Measurements from ENCODE around the gene CCR9.

CCR9 gene

DNA sequence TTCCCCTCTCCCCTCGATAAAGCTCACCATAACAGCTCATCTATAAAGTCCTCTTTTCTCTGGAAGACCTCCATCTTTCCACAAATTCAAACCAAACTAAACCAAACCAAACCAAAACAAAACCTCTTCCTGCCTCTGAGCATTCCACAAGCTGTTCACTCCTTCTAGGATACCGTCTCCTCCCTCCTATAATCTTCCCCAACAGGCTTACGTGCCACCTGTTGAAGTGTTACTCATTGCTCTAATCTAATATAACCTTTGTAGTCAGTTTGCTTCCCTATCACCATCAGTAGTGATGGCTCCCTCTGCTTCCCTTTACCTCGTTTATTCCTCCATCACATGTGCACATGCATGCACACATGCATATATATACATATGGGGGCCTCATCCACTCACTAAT, 12.7 kb upstream of the CCR9 start:
- no peak for DNase-seq

DNA sequence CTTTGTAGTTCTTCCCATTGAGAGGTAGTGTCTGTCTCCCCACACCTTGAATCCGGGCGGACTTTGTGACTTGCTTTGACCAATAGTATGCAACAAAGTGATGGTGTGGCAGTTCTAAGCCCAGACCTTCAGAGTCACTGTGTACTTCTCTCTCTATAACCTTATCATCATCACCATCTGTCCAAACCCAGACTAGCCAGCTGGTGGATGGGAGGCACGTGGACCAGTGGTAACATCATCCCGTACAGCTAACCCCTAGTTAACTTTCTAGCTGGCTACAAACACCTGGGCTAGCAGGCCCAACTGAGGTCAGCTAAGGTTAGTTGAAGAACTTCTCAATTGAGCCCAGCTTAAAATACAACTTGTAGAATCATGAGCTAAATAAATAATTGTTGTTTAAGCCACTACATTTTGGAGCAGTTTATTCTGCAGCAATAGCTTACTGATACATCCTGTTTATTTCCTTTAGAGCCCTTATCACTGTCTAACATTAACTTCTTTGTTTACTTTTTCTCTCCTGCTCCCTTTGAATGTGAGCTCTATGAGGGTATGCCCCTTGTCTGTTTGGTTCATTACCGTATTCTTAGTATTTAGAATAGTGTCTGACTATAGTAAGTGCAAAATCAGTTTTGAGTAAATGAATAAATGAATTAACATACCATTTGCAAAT, 11.5 kb upstream of the CCR9 start:
- DNase-seq = no peak

DNA sequence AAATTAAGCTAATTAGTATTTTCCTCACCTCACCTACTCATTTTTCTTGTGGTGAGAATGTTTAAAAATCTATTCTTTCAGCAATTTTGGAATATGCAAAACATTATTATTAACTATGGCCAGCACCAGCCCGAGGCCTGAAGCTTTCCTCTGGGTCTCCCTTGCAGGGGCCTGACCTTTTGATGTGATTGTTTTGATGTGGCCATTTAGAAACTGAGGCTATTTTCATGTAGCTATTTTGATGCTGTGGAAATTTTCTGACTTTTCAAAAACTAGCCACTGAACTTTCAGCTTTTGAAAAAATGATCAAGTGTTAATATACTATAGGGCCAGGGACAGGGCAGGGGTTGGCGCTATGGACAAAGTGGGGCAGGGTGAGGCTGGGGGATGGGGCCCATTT, 8.2 kb upstream of the CCR9 start:
- no peak for DNase-seq

DNA sequence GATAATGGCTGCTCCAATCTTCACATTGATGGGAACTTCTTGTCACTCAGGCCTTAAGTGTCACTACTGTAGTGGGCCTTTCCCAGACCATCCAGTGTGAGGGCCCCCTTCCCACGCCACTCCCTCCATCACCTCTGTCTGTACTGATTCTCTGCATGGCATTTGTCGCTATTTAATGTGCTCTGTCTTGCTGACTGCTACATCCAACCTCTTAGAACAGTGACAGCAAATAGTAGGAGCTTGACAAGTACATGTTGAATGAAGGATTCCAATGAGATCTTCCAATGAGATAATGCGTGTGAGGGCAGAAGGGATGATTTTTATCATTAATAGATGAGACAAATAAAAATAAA, 5.6 kb upstream of the CCR9 start:
- DNase-seq = no peak

DNA sequence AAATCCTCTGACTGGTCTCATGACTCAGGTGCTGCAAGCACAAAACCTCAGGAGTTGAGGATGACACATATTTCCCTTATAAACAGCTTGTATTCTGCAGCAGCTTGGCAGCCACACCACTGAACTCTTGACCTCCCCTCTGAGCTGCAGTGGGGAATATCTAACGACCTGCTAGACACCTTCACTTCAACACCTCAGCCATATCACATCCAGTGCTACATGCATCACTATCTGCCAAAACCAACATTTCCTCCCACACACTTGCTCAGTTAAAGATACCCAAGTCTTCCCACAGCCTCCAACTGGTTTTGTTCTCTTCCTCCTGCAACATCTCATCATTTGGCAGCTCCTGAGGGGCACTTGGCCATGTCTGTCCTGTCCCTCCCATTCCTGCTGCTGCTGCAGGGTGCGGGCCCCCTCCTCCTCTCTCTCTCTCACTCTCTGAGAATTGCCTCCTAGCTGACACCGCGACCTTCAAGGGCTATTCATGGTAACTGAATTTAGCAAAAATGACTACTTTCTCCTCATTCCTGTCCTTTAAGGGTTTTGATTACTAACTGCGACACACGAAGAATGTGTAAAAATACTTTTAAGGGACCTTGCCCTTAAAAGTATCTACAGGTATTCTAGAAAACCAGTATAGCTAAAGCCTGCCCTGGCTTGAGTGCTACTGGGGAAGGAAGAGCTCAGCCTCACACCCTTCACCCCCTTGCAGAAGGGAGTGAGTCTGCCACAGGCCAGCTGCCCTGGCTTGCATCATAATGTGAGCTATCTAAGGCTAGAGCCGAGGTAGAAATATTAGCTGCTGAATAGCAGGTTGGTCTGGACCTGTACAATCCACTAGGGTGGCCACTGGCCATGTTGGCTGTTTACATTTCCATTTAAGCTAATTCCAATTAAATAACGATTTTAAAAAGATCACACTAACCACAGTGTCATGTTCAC, 5.0 kb upstream of the CCR9 start:
- no peak for DNase-seq

DNA sequence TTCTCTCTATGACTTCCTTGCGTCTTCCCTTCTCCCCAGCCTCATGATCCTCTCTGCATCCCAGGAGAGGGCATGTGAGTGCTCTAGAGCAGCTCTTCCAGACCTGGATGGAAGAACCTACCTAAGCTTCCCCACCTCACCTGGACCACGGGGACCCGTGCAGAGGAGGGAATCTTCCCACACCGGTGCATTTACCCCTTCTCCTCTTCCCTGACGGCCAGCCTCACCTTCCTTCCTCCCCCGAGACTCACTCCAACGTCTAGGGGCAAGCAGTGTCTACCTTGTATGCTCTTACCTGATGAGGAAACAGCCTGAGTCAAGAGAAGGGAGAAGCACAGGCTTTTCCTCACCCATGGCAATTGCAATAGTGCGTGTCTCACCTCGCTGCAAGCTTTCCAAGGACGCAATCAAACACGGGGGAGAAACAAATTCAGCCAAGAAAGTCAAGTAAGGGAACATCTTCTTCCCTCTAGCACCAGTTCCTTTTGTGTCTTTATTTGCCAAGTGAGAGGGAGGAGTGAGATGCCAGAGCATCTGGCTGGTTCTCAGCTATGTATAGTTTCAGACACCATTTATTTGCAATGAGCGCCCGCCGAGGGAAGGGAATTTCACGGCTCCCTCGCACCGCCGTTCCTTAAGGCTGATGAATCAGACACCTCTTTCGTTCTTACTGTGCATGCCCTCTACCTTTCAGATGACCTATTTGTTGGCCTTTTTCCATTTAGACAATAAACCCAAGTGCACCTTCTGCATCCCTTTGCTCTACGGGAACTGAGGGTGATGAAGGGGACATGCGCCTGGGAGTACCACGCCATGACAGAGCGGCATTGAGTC, 1.8 kb upstream of the CCR9 start:
- no peak for DNase-seq

DNA sequence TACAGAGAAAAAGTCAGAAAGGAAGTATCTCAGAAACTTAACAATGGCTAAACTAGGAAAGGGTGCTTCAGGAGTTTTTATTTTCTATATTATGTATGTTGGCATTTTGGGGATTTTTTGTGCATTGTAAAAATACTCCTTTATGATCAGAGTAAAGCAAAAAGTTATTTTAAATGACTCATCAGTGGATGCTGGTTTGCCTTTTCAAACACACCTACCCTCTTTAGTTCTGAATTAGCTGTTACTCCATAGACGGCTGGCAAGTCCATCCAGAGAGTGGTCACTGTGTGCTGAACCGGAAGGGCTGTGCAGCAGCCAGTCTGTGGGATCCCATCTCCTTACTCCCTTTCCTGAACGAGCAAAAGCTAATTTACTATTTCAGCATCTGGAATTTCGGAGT, 942 bp downstream of the CCR9 start:
- DNase-seq = no peak

DNA sequence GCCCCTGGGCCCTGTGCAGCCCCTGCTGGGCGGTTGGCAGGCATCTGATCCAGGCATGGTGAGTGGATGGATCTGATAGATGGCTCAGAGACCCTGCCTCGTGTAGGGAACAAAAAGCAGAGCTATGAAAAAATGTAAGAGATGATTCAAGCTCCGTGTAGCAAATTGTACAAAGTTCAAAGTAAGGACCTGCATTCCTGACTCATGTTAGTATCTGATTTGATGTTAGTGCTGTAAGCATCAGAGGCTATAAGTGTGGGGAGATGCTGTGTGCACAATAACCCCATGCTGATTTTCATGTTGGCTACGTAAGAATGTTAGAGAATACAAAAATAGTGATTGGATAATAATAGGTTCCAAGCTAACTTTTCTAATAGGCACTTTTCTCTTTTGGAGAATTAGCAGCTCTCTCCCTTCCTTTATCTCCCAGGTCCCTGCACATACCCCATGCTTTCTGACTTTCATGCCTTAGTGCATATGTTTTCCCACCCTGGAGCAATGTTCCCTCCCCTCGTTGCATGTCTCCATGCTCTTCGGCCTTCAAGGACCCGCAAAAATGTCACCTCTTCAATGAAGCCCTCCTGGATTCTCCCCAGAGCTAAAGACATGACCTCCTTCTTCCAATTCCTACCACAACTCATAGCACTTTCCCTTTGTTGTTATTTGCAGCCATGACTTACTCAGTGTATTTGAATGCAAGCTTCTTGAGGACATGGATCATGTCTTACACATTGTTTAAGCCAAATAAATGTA, 1.6 kb downstream of the CCR9 start:
- DNase-seq = no peak

DNA sequence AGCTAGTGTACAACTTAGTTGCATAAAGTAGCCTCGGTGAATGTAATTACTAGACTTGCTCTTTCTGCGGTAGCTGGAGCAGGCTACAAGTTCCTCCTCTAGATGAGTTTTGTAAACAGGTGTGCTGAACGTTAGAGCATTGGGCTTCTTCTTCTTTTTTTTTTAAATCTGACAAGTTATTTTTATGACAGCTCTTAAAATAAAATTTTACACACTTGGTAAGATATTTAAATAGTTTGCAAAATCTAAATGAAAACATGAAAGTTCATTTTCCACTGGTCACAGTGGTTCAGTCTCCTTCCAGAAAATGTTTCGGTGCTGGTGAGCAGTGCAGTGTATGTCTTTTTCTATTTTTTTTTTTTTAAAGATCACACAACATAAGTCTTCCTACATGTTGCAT, 3.0 kb downstream of the CCR9 start:
- no peak for DNase-seq

DNA sequence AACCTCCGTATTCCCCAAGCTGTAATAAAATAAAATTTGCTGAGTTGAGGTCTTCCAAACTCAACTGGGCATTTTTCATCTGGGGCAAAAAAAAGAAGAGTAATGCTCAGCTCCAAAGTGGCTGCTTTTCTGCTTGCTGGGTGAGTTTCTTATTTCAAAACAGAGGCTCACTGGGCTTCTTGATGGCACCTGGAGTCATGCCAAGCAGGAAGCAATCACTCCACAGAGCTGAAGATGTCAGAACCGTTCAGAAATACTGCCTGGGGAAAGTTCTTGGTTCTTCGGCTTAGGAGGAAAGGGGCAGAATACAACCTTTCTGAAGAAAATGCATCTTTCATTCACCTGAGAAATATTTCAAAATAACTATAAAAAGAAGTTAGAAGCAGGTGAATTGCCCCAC, 4.1 kb downstream of the CCR9 start:
- peak; percentile 4 to 19 for DNase-seq

DNA sequence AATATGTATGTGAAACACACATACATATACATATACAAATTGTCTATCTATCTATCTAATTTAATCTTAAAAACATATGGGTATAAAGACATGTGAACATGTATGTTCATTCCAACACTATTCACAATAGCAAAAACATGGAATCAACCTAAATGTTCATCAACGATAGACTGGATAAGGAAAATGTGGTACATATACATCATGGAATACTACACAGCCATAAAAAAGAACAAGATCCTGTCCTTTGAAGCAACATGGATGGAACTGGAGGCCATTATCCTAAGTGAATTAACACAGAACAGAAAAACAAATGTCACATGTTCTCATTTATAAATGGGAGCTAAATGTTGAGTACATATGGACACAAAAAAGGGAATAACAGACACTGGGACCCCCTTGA, 5.8 kb downstream of the CCR9 start:
- no peak for DNase-seq

DNA sequence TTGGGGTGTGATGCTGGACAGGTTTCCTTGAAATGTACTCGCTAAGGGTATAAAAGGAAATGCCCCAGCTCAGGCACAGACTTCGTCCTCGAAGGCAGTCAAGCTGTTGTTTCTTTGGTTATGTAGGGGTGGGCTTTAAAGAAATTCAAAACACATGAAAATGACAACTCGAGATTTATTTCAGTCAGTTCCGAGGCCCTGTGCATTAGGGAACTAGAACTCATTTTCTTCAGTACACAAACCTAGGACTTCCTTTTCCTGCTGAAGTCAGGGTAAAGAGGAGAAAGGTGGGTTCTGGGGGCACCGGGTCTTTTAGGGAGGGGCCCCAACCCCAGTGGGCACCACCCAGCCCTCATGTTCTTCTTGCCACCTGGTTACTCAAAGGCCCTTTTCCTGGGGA, 7.7 kb downstream of the CCR9 start:
- DNase-seq = no peak

DNA sequence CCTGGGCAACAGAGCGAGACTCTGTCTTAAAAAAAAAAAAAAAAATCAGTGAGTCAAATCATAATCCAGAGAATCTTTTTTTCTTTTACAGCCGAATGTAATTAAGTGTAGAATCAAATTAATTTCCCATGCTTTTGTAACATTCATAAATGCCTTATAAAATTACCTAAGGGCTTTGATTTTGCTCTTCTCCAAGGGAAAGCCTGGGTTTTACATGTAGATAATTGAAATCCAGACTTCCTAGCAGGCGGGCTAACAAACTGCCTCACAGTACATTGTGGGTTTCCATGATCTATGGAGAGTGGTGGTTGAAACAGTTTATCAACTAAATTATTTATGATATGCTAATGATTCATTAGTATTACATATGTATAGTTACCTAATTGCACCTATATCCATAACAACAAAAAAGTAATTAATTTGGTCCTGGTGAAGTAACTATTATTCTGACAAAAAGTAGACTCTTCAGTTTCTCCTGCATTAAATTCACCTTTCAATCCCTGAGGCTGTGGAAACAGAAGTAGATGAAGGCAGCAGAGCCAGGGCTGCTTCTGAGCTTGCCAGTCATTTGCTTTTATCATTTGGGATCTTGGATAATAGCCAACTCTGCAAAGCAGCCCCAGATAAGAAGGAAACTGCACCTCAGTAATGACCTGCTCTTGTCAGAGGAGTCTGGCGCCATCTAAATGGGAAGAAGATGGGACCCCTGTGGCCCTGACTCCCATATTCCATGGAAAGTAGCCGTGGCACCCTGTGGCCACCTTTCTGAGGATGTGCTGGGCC, 9.5 kb downstream of the CCR9 start:
- DNase-seq = no peak

DNA sequence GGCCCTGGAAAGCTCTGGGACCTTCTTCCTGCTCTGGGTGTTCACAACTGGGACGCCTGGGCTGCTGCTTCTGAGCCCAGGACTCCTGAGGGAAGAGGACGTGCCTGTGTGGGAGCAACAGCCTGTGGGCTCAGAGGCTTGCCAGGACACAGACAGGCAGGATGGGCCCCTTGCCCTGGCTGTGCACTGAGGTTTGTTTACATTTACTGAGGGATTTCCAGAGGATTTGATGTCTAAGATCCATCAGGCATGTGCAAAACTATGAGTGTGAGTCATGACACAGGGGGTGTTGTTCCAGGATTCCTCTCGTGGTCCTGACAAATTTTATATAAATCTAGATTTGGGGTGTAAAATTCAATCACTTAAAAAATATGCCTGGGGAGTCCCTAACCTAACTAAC, 10.6 kb downstream of the CCR9 start:
- DNase-seq = no peak

DNA sequence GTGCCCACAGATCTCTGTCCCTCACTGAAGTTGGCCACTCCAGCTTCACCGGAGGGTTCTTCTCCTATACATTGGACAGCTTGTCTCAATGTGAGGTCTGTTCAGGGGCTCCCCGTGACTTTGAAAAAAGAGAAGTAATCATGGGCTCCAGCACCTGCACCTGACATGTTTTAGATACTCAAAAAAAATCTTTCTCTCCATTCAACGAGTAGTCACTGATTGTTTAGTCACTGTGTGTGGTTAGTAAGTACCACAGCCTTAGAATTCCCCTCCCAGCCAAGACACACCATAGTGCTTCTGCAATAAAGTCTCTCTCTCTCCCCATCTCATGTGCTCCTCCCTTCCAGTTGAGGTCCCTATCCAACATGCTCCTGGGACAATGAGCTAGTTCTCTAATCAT, 18.6 kb downstream of the CCR9 start:
- no peak for DNase-seq

DNA sequence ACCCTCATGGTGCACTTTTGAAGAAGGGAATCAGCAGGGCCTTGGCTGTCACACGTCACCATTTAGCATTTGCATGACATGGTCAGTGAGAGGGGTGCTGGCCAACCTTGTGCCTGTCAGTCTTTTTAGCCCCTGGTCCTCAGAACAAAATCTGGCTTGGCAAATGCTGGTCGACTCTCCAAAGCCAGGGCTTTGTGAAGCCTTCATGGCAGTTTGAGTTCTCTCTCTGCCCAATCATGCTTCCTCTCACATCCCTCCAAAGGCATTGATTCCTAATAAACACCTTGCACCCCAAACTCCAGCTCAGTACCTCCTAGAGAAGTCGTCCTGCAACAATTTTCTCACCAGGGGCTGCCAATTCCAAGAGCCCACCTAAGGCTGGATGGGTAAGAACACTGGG, 19.4 kb downstream of the CCR9 start:
- no peak for DNase-seq

DNA sequence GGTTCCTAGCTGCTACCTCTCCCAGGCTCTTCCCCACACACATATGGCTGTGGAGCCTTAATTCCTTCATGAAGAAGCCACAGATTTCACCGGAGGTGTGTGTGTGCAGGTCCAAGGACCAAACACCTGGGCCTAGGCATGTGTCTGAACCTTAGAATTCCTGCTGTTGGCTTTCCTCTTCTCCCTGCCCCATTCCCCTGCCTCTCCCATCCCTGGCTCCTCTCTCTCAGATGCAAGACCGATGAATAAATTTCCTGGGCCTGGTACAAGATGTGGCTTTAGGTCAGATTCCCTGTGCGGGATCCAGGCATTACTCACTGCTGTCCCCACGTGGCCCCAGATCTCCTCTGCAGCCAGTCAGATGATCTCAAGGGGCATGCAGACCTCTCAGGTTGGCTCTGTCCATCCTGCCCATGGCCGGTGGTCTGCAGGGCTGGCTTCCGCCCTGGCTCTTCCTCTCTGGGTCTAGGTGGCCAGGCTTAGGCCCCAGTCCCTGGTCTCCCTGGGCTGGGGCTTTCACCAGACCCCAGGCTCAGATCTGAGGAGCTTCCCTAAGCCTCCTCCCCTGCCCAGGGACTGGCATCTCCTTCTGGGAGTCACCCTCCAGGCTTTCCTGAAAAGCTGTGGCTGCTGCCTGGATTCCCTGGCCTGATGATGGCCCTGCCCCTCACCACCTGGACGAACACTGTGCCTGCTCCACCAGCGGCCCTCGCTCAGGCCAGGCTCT, 20.5 kb downstream of the CCR9 start:
- peak in 1 of 2 experiments; percentile 16 for DNase-seq

DNA sequence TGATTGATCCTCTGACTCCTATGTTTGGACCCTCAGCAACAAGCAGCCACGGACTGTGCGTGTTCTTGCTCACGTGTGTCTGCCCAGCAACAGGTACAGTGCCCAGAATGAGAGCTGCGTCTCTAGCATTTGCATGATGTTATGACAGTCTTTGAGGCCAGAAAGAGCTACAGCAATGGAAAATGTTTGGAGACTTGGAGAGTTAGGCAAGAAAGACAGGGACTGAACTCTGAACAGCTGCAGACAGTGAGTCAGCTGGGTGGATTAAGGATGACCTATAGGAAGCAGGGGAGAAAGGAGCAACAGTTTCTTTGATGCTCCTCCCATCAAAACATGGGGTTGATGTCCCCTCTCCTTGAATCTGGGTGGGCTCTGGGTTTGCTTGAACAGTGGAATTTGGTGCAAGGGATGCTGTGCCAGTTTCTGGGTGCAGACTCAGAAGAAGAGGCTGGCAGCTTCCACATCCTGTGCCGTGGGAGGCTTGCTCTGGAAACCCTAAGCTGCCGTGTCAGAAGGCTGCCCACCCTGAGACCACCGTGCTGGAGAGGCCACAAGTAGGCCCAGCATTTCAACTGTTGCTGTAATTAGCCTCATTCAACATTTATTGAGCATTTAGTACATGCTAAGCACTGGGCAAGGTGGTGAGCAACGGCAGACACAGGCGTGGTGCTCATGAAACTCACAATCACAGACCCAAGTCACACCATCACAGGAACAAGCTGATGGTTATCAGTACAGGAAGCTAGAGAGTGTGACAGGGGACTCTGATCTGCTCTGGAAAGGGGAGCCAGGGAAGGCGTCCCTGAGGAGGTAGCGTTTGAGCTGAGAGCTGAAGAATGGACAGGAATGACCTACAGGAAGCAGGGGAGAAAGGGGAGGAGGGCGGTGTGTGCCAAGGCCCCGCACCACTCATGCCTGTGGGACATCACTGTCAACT, 21.7 kb downstream of the CCR9 start:
- no peak for DNase-seq

DNA sequence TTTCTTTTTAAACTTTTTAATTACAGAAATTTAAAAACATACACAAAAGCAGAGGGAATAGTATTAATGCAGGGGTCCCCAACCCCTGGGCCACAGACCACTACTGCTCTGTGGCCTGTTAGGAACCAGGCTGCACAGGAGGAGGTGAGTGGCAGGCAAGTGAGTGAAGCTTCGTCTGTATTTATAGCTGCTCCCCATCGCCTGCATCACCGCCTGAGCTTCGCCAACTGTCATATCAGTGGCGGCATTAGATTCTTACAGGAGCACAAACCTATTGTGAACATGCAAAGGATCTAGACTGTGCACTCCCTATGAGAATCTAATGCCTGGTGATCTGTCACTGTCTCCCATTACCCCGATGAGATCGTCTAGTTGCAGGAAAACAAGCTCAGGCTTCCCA, 22.4 kb downstream of the CCR9 start:
- no peak for DNase-seq

DNA sequence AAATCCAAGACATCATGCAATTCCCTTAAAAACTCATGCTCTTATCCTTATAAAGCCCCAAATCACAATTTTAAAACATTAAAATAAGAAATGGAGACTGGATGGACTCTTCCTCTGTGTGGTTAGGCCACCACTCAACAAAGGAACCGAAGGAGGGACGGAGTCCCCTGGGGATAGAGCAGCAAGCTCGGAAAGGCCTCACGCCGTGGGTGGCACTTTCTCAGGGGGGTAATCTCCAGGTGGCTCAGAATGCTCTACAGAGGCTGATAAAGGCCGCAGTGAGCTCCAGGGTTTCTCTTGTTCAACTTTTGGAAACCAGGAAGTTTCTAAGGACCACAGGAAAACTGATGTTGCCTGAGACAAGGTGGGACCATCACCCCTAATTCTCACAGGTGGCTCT, 23.2 kb downstream of the CCR9 start:
- no peak for DNase-seq

Data from SHP77 (cell line).